HG03103 (cell line): ENCODE results near the gene TIMM17A.
"Not testable (repeated sequence)": the region's sequence is repeated elsewhere in the genome, so short reads cannot be mapped to it uniquely, and the experiment has no call there.

Source experiments
- ATAC-seq: cut with Tn5 transposase; IDR thresholded peaks from one replicate; pipeline ENCODE4 v1.9.1; 2021; ENCODE audit warnings: low read depth; ENCODE audit not compliant: unreplicated experiment

TIMM17A gene

GRCh38 chr1:201939148-201939547 lies 16.2 kb upstream of the TIMM17A start:
- ATAC-seq, result no peak

- no peak for ATAC-seq
Measured at GRCh38 chr1:201939574-201939973, 15.7 kb upstream of the TIMM17A start.

GRCh38 chr1:201940316-201940715 lies 15.0 kb upstream of the TIMM17A start:
- not testable (repeated sequence) for ATAC-seq

- no peak for ATAC-seq
Measured at GRCh38 chr1:201941420-201942128, 13.7 kb upstream of the TIMM17A start.

GRCh38 chr1:201942129-201942495 lies 13.2 kb upstream of the TIMM17A start:
- ATAC-seq, result no peak

GRCh38 chr1:201944002-201944401 lies 11.3 kb upstream of the TIMM17A start:
- no peak for ATAC-seq

GRCh38 chr1:201944639-201945038 lies 10.7 kb upstream of the TIMM17A start:
- ATAC-seq, result no peak

GRCh38 chr1:201945157-201945556 lies 10.1 kb upstream of the TIMM17A start:
- ATAC-seq, result no peak

- no peak for ATAC-seq
Measured at GRCh38 chr1:201945863-201946223, 9.5 kb upstream of the TIMM17A start.

GRCh38 chr1:201946224-201946908 lies 8.9 kb upstream of the TIMM17A start, which contains the start of gene LMOD1:
LMOD1 (minus strand) TSS chr1:201946548; CDS start chr1:201946340, 208 bp downstream.
- ATAC-seq, result no peak

- ATAC-seq, result no peak
Measured at GRCh38 chr1:201947697-201948008, 7.7 kb upstream of the TIMM17A start.

- no peak for ATAC-seq
Measured at GRCh38 chr1:201949491-201949890, 5.8 kb upstream of the TIMM17A start.

- no peak for ATAC-seq
Measured at GRCh38 chr1:201954263-201955008, 867 bp upstream of the TIMM17A start.

GRCh38 chr1:201955729-201956143 lies 433 bp downstream of the TIMM17A start:
- peak; percentile 22 for ATAC-seq

- no peak for ATAC-seq
Measured at GRCh38 chr1:201958348-201958747, 3.0 kb downstream of the TIMM17A start.

GRCh38 chr1:201962382-201962781 lies 7.1 kb downstream of the TIMM17A start:
- ATAC-seq, result not testable (repeated sequence)

- ATAC-seq, result no peak
Measured at GRCh38 chr1:201964261-201964660, 9.0 kb downstream of the TIMM17A start.

- no peak for ATAC-seq
Measured at GRCh38 chr1:201966171-201966570, 10.9 kb downstream of the TIMM17A start.

- ATAC-seq, result no peak
Measured at GRCh38 chr1:201968202-201968925, 13.1 kb downstream of the TIMM17A start.

- no peak for ATAC-seq
Measured at GRCh38 chr1:201970334-201971159, 15.2 kb downstream of the TIMM17A start.
